UCSD-AML1 (cell line): ENCODE data around the gene BTG1.
A peak's percentile ranks its signal among the peaks of the same experiment; 100 is the strongest.

Source experiments
- DNase-seq: peaks from one replicate; lab custom pipeline; 2025; ENCODE audit not compliant: unreplicated experiment; lab: John Stamatoyannopoulos, UW

Gene BTG1

GRCh38 chr12:92145731-92146496 is at the start of gene BTG1:
TSS of gene BTG1 (minus strand) at chr12:92145846. CDS start at chr12:92145535, 311 bp downstream.
- DNase-seq = peak; percentile 98

GRCh38 chr12:92194561-92194960 is 48.9 kb upstream of the BTG1 start:
- no peak for DNase-seq

- DNase-seq = no peak
Measured at GRCh38 chr12:92193846-92194245, 48.2 kb upstream of the BTG1 start.

- DNase-seq = no peak
Measured at GRCh38 chr12:92193063-92193462, 47.4 kb upstream of the BTG1 start.

- no peak for DNase-seq
Measured at GRCh38 chr12:92192360-92192759, 46.7 kb upstream of the BTG1 start.

GRCh38 chr12:92191061-92191460 is 45.4 kb upstream of the BTG1 start:
- no peak for DNase-seq

- no peak for DNase-seq
Measured at GRCh38 chr12:92188517-92189188, 43.0 kb upstream of the BTG1 start.

GRCh38 chr12:92186038-92186470 is 40.4 kb upstream of the BTG1 start:
- DNase-seq = no peak

GRCh38 chr12:92185052-92185451 is 39.4 kb upstream of the BTG1 start:
- DNase-seq = no peak

GRCh38 chr12:92183575-92183974 is 37.9 kb upstream of the BTG1 start:
- no peak for DNase-seq

- DNase-seq = no peak
Measured at GRCh38 chr12:92178340-92178739, 32.7 kb upstream of the BTG1 start.

GRCh38 chr12:92176646-92177045 is 31.0 kb upstream of the BTG1 start:
- DNase-seq = no peak

GRCh38 chr12:92175961-92176360 is 30.3 kb upstream of the BTG1 start:
- DNase-seq = no peak

- DNase-seq = no peak
Measured at GRCh38 chr12:92170050-92170449, 24.4 kb upstream of the BTG1 start.

- no peak for DNase-seq
Measured at GRCh38 chr12:92167075-92167474, 21.4 kb upstream of the BTG1 start.

- DNase-seq = no peak
Measured at GRCh38 chr12:92164712-92165111, 19.1 kb upstream of the BTG1 start.

GRCh38 chr12:92162079-92162478 is 16.4 kb upstream of the BTG1 start:
- no peak for DNase-seq

- no peak for DNase-seq
Measured at GRCh38 chr12:92158796-92159439, 13.3 kb upstream of the BTG1 start.

- no peak for DNase-seq
Measured at GRCh38 chr12:92156704-92157395, 11.2 kb upstream of the BTG1 start.

- no peak for DNase-seq
Measured at GRCh38 chr12:92156139-92156538, 10.5 kb upstream of the BTG1 start.

- no peak for DNase-seq
Measured at GRCh38 chr12:92155733-92156132, 10.1 kb upstream of the BTG1 start.
